Measurements from ENCODE around the gene PPP1R7.

- TF ChIP-seq CTCF (IDR thresholded peaks at IDR 0.05) (no peak), EP300 (IDR thresholded peaks at IDR 0.05) (no peak), POLR2A (IDR thresholded peaks at IDR 0.05) (no peak)
These were observed 22.0 kb upstream of the PPP1R7 start for GRCh38 chr2:241128266-241128665.
